Psoas muscle (tissue), 8 donors: ENCODE results near the gene CYP4B1. TPM values are rescaled to one million over a fixed set of nuclear protein-coding genes. Genes with fewer than 3 reads are reported as not detected.

ENCODE experiments used
- ATAC-seq, 4 donors: fragments of 200-7000 bp; cut with Tn5 transposase; one replicate each; pipeline ENCODE4 v1.9.1; 2020; ENCODE audit warnings: moderate library complexity in 3 of 4, mild to moderate bottlenecking in 2 of 4
- DNase-seq, 2 donors: peaks; one replicate each; pipeline ENCODE4 v3.0.0-alpha.2; 2020
- H3K27ac ChIP-seq: fragments of 200-600 bp; one replicate; pipeline ENCODE4 v1.8.0; 2022
- H3K27me3 ChIP-seq, 3 donors: fragments of 200-600 bp in 1 of 3; one replicate each; pipeline versions ENCODE4 v1.6.1 to v1.8.0; 2013 to 2022; ENCODE audit warnings: low read length in 2 of 3, mild to moderate bottlenecking in 2 of 3, moderate library complexity in 1 of 3; ENCODE audit not compliant: insufficient read depth in 3 of 3
- H3K36me3 ChIP-seq, 2 donors: fragments of 200-600 bp in 1 of 2; one replicate each; pipeline versions ENCODE4 v1.6.1 to v1.8.0; 2013 to 2022; ENCODE audit warnings: low read depth in 1 of 2, mild to moderate bottlenecking in 1 of 2, moderate library complexity in 1 of 2; ENCODE audit not compliant: insufficient read depth in 1 of 2
- H3K4me1 ChIP-seq: fragments of 200-600 bp; one replicate; pipeline ENCODE4 v1.8.0; 2022
- H3K4me3 ChIP-seq: fragments of 200-600 bp; one replicate; pipeline ENCODE4 v1.8.0; 2022; ENCODE audit warnings: mild to moderate bottlenecking
- H3K9me3 ChIP-seq: fragments of 200-600 bp; one replicate; pipeline ENCODE4 v1.8.0; 2022
- CTCF ChIP-seq: fragments of 200-600 bp; IDR thresholded peaks from one replicate; pipeline ENCODE4 v1.8.0; 2022; ENCODE audit warnings: antibody characterized with exemption
- WGBS, 3 donors: extraction: QIAGEN DNeasy Blood & Tissue Kit; methylation state at CpG; one replicate each; pipeline versions ENCODE4 v1.1.6 to v1.1.7; 2013; 5-methylcytosine and 5-hydroxymethylcytosine counted together
- intact Hi-C, 2 donors: fragments of 100-400 bp; cut with DNase I; formaldehyde crosslinking; loops; one replicate each; pipeline versions ENCODE4 v1.11.0 to v1.14.2; 2022
- polyA plus RNA-seq, 3 donors: library from polyadenylated mRNA; stranded (reverse); fragments of 200-250 nt; gene quantifications; one replicate each; pipeline ENCODE4 v1.2.3, GENCODE V29; 2013
- total RNA-seq, 4 donors: library from RNA; stranded (reverse); fragmentation: NEBNext Ultra II Directional in 2 of 4; extraction: Animal tissue kit (Norgen Biotek cat#: 25700) in 2 of 4; gene quantifications; one replicate each; pipeline versions ENCODE4 v1.2.1 to v1.2.4, GENCODE V29; 2021 to 2023
- donor health status: healthy with polysubstance abuse.
- donor health status: DM: no; HTN: no; CAD: no; lungs with moderate emphysema.
- donor health status: Bipolar disorder and iron deficiency.
- donor health status: healthy.
- donor health status: DM: yes; HTN: yes; CAD: no.
- donor health status: DM: no; HTN: no; CAD: no.
- donor health status: DM: no; HTN: no; CAD: no.
- donor health status: DM: yes; HTN: yes; CAD: no.

Gene CYP4B1
- total and polyA plus RNA-seq, 7 donors, result 0.15 to 37.4 (median 21.9) TPM

- ATAC-seq (no peak), DNase-seq (peak; percentile 52 to 81)
- H3K27ac ChIP-seq, result no peak overlapping the region
- H3K4me3 ChIP-seq, result no peak overlapping the region
- H3K4me1 ChIP-seq, result peaks cover 12% of the 10 kb centered on the region
- no peaks in the 10 kb centered on the region for H3K27me3 ChIP-seq
- 73 to 88% (median 74%) methylated on average over 2 of the region's 2 CpGs for WGBS, 3 donors
- intact Hi-C loops, result no loop called here
- H3K9me3 ChIP-seq, result no peaks in the 10 kb centered on the region
- no peaks in the 10 kb centered on the region for H3K36me3 ChIP-seq
- TF ChIP-seq CTCF, result no peak
These were observed 5.4 kb downstream of the CYP4B1 start for GRCh38 chr1:46804027-46804889.

GRCh38 chr1:46804926-46805325, 6.1 kb downstream of the CYP4B1 start:
- peak; percentile 60 to 73 for DNase-seq
- Histone ChIP-seq H3K4me3 (no peak overlapping the region), H3K36me3 (no peaks in the 10 kb centered on the region), H3K9me3 (no peaks in the 10 kb centered on the region), H3K27ac (peak overlapping the region; percentile 52), H3K4me1 (peaks cover 12% of the 10 kb centered on the region), H3K27me3 (no peaks in the 10 kb centered on the region)
- intact Hi-C loops, result no loop called here
- 29 to 58% (median 29%) methylated on average over 1 of the region's 1 CpG for WGBS, 3 donors
- peak in 1 of 4 donors; percentile 40 for ATAC-seq
- no peak for TF ChIP-seq CTCF

GRCh38 chr1:46805755-46806154, 6.9 kb downstream of the CYP4B1 start:
- intact Hi-C loops, result no loop called here
- Histone ChIP-seq H3K4me3 (no peak overlapping the region), H3K4me1 (peaks cover 12% of the 10 kb centered on the region), H3K36me3 (no peaks in the 10 kb centered on the region), H3K9me3 (no peaks in the 10 kb centered on the region), H3K27me3 (no peaks in the 10 kb centered on the region), H3K27ac (peak overlapping the region; percentile 52)
- WGBS, 3 donors, result 47 to 56% (median 55%) methylated on average over 1 of the region's 1 CpG
- ATAC-seq (no peak), DNase-seq (no peak)
- TF ChIP-seq CTCF, result no peak

- intact Hi-C loops, result no loop called here
- WGBS, 3 donors, result 45 to 47% (median 47%) methylated on average over 13 of the region's 13 CpGs
- Histone ChIP-seq H3K36me3 (no peaks in the 10 kb centered on the region), H3K27ac (peak overlapping the region; percentile 52), H3K4me3 (peak overlapping the region; percentile 25), H3K9me3 (no peaks in the 10 kb centered on the region), H3K4me1 (peaks cover 12% of the 10 kb centered on the region), H3K27me3 (no peaks in the 10 kb centered on the region)
- TF ChIP-seq CTCF, result no peak
- peak; percentile 58 to 86 (median 82) for ATAC-seq
- peak; percentile 78 to 87 for DNase-seq
These were observed 7.6 kb downstream of the CYP4B1 start for GRCh38 chr1:46806196-46807020.
